Measurements from ENCODE around the gene COL4A4. TPM values are rescaled to one million over a fixed set of nuclear protein-coding genes. Genes with fewer than 3 reads are reported as not detected.

The COL4A4 gene
- total and polyA plus RNA-seq, 5 donors from 2014 or later, result 0.02 to 0.13 (median 0.06) TPM; not detected in 2

DNA sequence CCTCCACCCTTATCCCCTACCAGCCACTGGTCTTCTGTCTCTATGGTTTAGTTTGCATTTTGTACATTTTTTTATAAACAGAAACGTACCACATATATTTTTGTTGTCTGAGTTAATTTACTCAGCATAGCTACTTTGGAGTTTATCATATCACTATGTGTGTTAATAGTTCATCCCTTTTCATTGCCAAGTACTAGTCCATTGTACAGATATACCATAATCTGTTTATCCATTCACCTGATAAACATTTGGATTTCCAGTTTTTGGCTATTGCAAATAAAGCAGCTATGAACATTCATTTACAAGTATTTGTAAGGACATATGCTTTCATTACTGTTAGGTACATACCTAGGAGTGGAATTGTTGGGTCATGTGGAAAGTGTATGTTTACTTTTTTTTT, 204.6 kb downstream of the COL4A4 start:
- H3K27ac Mint-ChIP-seq, result no peak overlapping the region
- no peak for DNase-seq

DNA sequence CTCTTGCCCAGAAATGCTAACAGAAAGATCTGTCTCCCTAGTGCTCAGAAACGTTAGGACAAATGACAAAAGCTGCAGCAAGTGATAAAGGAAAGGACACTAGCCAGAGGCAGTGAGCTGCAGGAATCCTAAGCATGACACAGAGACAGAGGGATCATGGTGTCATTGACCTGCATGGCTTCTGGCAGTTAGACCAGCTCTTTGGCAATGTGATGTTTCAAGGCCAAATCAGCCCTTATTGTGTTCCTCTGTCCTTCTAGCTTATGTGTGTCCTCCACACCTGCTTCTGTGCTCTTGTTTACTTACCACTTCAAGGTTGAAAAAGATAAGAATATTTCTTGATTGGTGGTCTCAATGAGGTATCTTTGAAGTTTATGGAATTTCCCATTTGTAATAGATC, 207.3 kb downstream of the COL4A4 start:
- H3K4me3 ChIP-seq (ENCODE audit: low read depth, low read length), result no peak overlapping the region
- Mint-ChIP-seq H3K4me1 (peaks cover 4 to 22% (median 14%) of the 10 kb centered on the region in 4 donors), H3K9me3 (peaks cover 3 to 17% (median 9%) of the 10 kb centered on the region in 7 donors), H3K27me3 (no peaks in the 10 kb centered on the region), H3K4me3 (no peak overlapping the region), H3K36me3 (peaks cover 30% of the 10 kb centered on the region), H3K27ac (no peak overlapping the region)
- no peak for DNase-seq
- no peaks in the 10 kb centered on the region for H3K36me3 ChIP-seq (ENCODE audit: control insufficient read depth, insufficient read depth, low read length)
- H3K27me3 ChIP-seq (ENCODE audit: control insufficient read depth, insufficient read depth, low read length), result no peaks in the 10 kb centered on the region
- no peaks in the 10 kb centered on the region for H3K4me1 ChIP-seq (ENCODE audit: control insufficient read depth, insufficient read depth, low read length, poor library complexity, severe bottlenecking)
- H3K9me3 ChIP-seq (ENCODE audit: control insufficient read depth in 2 of 2, low read length in 2 of 2), result peaks cover 0 to 3% of the 10 kb centered on the region in 2 experiments
- no peak for ATAC-seq (ENCODE audit: low read depth in 2 of 2)
- H3K27ac ChIP-seq (ENCODE audit: insufficient read depth, low read length, poor library complexity, severe bottlenecking), result no peak overlapping the region

More for the DNA sequence above, 204.6 kb downstream of the COL4A4 start:
- ATAC-seq (ENCODE audit: low read depth in 2 of 2), result no peak
- peaks cover 0 to 3% of the 10 kb centered on the region in 2 experiments for H3K9me3 ChIP-seq (ENCODE audit: control insufficient read depth in 2 of 2, low read length in 2 of 2)
- H3K36me3 Mint-ChIP-seq, result peaks cover 26% of the 10 kb centered on the region
- no peaks in the 10 kb centered on the region for H3K4me1 ChIP-seq (ENCODE audit: control insufficient read depth, insufficient read depth, low read length, poor library complexity, severe bottlenecking)
- H3K4me1 Mint-ChIP-seq, result peaks cover 0 to 5% (median 4%) of the 10 kb centered on the region in 4 donors
- H3K27me3 Mint-ChIP-seq, result no peaks in the 10 kb centered on the region
- H3K27ac ChIP-seq (ENCODE audit: insufficient read depth, low read length, poor library complexity, severe bottlenecking), result no peak overlapping the region
- H3K9me3 Mint-ChIP-seq, result peaks cover 3 to 17% (median 9%) of the 10 kb centered on the region in 7 donors
- H3K36me3 ChIP-seq (ENCODE audit: control insufficient read depth, insufficient read depth, low read length), result no peaks in the 10 kb centered on the region
- H3K4me3 Mint-ChIP-seq, result no peak overlapping the region
- H3K4me3 ChIP-seq (ENCODE audit: low read depth, low read length), result no peak overlapping the region
- no peaks in the 10 kb centered on the region for H3K27me3 ChIP-seq (ENCODE audit: control insufficient read depth, insufficient read depth, low read length)

DNA sequence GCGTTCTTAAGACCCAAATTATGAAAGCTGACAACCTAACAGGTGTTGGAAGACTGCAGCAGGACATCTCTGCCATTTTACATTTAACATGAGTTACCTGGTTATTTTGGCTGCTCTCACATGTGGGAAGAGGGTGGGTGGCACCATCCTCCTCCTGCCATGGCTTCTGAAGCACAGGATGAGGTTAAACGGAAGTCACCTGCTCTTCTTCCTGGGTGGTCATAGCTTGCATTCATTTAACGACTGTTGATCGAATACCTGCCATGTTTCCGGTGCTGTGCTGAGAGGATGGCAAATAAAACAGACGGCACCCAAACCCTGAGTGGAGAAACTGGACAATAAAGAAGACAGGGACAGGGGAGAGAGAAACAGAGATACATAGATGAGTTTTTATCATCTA, 210.2 kb downstream of the COL4A4 start:
- H3K9me3 Mint-ChIP-seq, result peaks cover 1 to 15% (median 8%) of the 10 kb centered on the region in 7 donors
- peaks cover 13 to 39% (median 22%) of the 10 kb centered on the region in 4 donors for H3K4me1 Mint-ChIP-seq
- peak overlapping the region in 2 of 3 donors; percentile 23 to 53 for H3K27ac Mint-ChIP-seq
- ATAC-seq (ENCODE audit: low read depth in 2 of 2) (peak in 1 of 2 donors; percentile 34), DNase-seq (peak in 1 of 3 donors; percentile 69)
- no peaks in the 10 kb centered on the region for H3K27me3 Mint-ChIP-seq
- H3K4me3 Mint-ChIP-seq, result peak overlapping the region in 1 of 4 donors; percentile 72
- H3K36me3 ChIP-seq (ENCODE audit: control insufficient read depth, insufficient read depth, low read length), result no peaks in the 10 kb centered on the region
- no peak overlapping the region for H3K4me3 ChIP-seq (ENCODE audit: low read depth, low read length)
- H3K4me1 ChIP-seq (ENCODE audit: control insufficient read depth, insufficient read depth, low read length, poor library complexity, severe bottlenecking), result no peaks in the 10 kb centered on the region
- no peaks in the 10 kb centered on the region for H3K9me3 ChIP-seq (ENCODE audit: control insufficient read depth in 2 of 2, low read length in 2 of 2)
- H3K27ac ChIP-seq (ENCODE audit: insufficient read depth, low read length, poor library complexity, severe bottlenecking), result no peak overlapping the region
- peaks cover 38% of the 10 kb centered on the region for H3K36me3 Mint-ChIP-seq
- no peaks in the 10 kb centered on the region for H3K27me3 ChIP-seq (ENCODE audit: control insufficient read depth, insufficient read depth, low read length)

DNA sequence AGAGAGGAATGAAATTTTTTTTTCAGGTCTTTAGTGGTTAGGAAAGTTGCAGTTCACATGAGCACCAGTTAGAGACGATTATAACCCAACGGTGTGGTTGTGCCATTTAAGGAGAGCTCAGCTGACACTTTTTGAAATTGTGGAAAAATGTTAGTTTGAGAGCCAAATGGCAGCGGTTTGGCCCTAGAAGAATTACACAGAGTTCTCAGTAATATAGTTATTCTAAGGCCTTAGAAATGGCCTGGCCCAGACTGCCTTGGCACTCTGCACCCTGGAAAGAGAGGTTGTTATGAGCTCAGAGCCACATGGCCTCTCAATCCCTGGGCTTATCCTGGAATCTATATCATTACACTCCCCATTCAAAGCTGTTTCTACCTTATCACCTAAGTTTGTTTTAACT, 210.8 kb downstream of the COL4A4 start:
- Histone ChIP-seq H3K9me3 (ENCODE audit: control insufficient read depth in 2 of 2, low read length in 2 of 2) (no peaks in the 10 kb centered on the region), H3K36me3 (ENCODE audit: control insufficient read depth, insufficient read depth, low read length) (no peaks in the 10 kb centered on the region), H3K27ac (ENCODE audit: insufficient read depth, low read length, poor library complexity, severe bottlenecking) (no peak overlapping the region), H3K4me1 (ENCODE audit: control insufficient read depth, insufficient read depth, low read length, poor library complexity, severe bottlenecking) (no peaks in the 10 kb centered on the region), H3K27me3 (ENCODE audit: control insufficient read depth, insufficient read depth, low read length) (no peaks in the 10 kb centered on the region), H3K4me3 (ENCODE audit: low read depth, low read length) (no peak overlapping the region)
- Mint-ChIP-seq H3K9me3 (peaks cover 3 to 15% (median 5%) of the 10 kb centered on the region in 7 donors), H3K4me3 (no peak overlapping the region), H3K36me3 (peaks cover 41% of the 10 kb centered on the region), H3K27me3 (no peaks in the 10 kb centered on the region), H3K4me1 (peaks cover 14 to 42% (median 22%) of the 10 kb centered on the region in 4 donors), H3K27ac (peak overlapping the region in 1 of 3 donors; percentile 53)
- ATAC-seq (ENCODE audit: low read depth in 2 of 2), result no peak
- no peak for DNase-seq

Other genes starting within 250 kb of the COL4A4 start
- not detected for gene COL4A3, start 419 bp upstream of the COL4A4 start, total RNA-seq
- not detected for gene COL4A3, start 419 bp upstream of the COL4A4 start, polyA plus RNA-seq
- gene MFF, start 161.0 kb upstream of the COL4A4 start, total RNA-seq, result 62.3 TPM
- 100 to 1,000 TPM; 122 to 150 (median 142) TPM for gene MFF, start 161.0 kb upstream of the COL4A4 start, polyA plus RNA-seq
- not detected for gene TM4SF20, start 215.1 kb upstream of the COL4A4 start, total RNA-seq
- not detected for gene TM4SF20, start 215.1 kb upstream of the COL4A4 start, polyA plus RNA-seq
- not detected for gene SCYGR1, start 223.7 kb upstream of the COL4A4 start, total RNA-seq
- not detected for gene SCYGR1, start 223.7 kb upstream of the COL4A4 start, polyA plus RNA-seq